ENCODE data around the gene OTX2.

The OTX2 gene

DNA sequence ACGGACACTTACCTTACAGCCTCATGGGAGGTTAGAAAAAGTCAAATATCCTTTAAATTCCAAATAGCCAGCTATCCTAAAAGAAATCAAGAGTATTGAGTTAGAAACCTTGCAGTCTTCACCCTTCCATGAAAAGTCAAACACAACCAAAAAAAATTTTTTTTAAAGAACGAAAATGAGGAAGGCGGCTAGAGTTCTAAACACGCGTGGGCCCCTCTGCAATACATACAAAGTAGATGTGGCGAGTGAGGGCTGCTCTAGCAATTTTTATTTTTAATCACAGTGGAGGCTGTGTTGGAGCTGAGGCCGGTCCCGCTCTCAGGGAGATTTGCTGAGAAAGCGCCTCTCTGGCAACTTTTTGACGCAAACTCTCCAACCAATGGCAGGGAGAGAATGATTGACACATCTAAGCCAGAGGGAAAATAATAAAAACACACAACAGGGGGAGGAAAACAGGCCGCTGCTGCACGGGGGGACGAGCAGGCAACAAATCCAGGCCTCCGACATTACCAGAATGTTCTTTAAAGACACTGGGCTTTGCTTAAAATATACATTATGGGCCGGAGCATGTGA, at the start of gene OTX2:
Gene OTX2 (minus strand): TSS at position 333 of the 573 bp plus-strand sequence. CDS start 5,023 bp downstream, outside the sequence.
- no peak for DNase-seq

DNA sequence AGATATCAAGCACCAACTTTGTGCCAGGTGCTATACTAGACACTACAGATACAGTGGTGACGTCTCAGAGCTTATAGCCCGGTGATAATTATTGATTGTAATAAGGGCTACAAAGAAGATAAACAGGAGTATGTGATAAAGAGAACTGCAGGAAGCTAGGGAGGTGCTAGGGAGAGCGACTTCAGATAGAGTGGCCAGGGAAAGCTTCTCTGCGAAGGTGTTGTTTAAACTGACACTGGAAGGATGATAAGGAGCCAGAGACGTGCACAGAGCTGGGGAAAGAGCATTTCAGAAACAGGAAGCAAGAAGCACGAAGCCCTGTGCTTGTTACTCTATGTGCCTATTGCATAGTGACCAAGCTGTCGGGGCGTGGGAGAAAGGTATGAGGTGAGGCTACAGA, 48.1 kb upstream of the OTX2 start:
- DNase-seq = no peak

DNA sequence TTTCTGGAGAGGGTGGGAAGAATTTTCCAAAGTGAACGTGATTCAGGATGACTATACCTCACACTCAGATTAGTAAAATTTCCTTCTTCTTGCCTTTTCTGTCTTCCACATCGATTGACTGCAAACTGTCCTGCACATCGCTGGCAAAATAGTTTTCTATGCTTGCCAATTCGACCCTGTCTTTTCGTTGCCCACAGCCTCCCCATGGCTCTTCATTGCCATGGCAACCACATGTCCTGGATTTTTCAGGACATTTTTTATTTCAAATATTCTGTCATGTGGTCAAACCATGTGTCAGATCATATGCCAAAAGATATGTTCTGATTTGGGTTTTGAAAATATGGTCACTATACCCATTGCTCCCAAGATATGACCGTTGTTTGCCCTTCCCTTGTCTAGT, 46.9 kb upstream of the OTX2 start:
- no peak for DNase-seq

DNA sequence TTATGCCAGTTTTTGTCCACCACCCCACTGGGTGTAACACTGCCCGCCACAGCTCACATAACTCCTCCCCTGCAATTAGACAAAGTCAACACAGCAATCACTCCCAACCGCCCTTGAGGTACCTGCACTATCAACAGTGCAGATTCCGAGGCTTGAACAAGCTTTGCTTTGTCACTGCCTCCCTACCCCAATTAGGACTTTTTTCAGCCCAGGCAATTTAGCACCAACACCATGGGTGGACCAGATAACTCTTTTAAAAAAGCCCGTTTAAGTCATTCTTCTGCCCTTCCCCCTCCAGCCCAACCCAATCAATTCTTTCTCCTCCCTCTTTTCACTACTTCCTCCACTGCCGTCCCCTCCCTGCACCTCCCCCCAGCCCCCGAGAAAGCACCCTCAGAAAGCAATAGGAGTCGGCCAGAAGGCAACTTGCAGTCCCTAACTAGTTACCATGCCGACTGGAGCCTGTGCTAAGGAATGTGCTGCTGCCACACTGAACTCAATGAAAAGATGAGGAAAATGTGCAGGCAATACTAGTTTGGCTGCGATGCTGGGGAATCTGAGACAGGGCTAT, 45.7 kb upstream of the OTX2 start:
- DNase-seq = no peak

DNA sequence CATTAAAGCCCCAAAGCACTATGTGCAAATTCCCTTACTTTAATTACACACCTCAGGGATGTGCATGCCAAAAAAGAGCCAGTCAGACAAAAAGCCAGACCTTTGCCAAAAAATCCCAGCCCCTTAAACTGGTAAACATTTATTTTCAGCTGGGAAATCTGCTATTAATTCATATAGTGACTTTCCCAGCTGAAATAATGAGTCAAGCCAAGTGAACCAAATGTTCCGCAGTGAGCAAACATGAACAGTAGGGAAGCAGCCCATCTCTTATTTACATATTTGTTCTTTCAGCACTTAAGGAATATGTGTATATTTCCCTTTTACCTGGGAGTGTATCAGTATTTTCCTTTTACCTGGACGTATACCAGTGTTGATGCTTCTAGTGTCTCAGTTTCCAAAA, 44.0 kb upstream of the OTX2 start:
- DNase-seq = no peak

DNA sequence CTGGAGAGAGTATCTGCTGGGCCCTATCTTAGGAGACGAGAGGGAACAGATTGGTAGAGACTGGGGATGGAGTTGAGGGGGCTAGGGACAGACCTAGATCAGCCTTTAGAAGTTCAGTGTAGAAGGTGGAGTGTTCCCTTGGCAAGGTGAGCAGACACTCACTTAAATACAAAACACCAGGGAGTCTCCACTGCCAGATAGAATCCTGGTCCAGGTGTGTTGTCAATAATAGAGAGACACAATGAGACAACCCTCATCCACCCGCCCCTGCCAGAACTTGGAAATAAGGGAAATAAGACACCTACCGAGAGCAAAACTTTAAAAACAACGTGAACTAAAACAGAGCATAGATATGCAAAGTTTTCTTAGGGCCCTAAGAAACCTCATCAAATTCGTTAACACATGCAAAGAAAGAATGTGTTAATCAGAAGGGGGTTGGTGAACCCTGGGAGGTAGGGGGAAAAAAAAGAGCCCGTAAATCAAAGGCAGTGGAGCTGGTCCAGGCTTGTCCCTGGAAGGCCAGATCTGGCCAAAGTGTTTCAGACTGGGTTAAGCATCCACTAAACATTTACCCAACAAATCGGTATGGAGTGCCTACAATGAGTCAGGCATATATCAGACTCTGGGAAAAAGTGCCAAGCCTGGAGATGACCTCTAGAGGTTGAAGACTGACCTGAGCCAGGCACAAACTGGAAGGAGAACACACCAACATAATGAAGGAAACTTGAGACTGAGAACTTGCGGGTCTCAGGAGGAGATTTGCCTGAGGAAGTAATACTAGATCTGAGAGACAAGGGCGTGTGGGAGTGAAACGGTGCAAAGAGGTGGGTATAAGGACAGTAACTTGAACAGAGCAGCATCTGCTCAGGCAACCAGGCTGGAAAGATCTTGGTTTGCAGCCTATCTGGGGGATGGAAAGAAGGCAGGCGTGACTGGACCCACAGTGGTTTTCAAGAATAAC, 37.0 kb upstream of the OTX2 start:
- DNase-seq = no peak

DNA sequence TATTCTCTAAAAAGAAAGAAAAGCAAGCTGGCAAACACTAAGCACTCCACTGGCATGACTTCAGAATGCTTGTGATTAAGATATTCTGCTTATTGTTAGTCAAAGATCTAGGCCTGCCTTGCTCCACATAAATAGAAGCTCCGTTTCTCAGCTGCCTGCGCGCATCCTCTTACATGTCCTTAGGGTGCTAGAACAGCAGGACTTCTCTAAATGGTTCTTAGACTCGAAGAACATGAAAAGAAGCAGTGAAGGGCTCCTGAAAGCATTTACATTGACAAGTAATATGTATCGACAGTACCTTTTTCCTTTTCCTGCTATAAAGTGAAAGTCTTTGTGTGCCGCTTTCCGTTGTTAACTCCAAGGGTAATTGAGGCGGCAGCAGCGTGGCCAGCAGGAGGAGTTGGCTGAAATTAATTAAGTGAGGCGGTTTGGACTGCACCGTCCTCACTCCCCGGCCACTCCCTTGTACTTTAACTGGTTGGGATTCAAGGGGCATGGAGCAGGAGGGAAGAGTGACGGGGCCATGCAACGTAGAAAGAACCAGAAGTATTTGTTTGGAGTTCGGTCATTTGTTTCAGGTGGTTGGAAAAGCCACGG, 34.2 kb upstream of the OTX2 start:
- DNase-seq = no peak

DNA sequence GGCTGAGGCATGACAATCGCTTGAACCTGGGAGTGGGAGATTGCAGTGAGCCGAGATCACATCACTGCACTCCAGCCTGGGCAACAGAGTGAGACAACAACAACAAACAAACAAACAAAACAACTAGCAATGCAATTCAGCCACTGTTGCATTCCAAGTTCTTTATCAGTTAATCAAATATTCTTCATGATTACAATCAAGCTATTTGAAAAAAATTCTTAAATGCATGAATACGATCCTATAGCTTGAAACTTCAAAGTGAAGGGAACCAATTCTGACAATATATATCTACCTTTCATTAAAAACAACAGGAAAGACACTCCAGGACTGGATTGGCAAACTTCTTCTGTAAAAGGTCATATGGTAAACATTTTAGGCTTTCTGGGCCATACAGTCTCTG, 31.3 kb upstream of the OTX2 start:
- no peak for DNase-seq

DNA sequence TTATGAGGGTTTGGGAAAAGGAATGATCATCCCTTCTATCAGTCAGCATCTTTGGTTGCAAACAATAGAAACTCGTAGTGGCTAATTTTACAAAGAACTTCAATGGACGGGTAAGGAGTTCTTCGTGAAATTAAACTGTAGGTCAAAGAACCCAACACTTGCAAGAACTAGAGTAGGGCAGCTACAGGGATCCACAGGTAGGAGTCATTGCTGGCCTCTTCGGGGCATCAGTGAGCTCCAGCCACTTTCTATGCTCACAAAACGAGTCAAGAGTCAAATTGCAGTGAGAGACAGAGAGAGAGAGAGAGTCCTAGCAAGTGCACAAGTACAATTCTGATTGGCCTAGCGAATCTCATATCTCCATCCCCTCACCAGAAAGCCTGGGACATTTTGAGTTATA, 29.9 kb upstream of the OTX2 start:
- DNase-seq = no peak

DNA sequence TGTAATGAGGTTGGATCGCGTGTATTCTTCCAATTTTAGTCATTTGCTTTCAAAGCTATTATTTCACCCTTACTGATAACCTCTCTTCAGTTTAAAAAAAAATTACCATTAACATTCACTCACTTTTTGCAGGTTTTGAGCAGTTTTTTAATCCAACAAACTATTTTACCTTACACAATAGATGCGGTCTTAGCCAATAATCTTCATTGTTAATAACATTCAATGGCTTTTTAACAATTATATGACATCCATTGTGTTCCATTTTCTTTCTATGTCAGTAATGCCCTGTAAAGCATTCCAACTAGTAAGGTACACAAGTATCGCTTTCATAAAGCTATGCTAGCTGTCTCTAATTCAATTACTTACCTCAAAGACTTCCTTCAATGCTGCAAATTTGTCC, 18.9 kb upstream of the OTX2 start:
- no peak for DNase-seq

DNA sequence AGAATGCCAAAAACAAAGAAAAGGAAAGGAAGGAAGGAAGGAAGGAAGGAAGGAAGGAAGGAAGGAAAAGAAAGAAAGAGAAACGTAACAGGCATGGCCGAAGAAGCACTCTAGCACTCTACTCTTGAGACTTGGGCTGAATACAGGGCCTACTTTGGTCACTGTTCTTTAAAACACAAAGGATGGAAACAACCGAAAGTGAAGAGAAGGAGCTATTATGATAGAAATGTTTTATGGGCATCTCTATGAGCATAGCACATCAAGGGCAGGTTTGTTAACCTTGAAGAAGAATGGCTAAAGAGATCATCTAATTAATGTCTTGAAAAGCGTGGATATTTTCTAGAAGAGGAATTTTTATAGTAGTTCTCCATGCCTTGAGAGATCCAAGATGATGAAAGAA, 15.9 kb upstream of the OTX2 start:
- no peak for DNase-seq

DNA sequence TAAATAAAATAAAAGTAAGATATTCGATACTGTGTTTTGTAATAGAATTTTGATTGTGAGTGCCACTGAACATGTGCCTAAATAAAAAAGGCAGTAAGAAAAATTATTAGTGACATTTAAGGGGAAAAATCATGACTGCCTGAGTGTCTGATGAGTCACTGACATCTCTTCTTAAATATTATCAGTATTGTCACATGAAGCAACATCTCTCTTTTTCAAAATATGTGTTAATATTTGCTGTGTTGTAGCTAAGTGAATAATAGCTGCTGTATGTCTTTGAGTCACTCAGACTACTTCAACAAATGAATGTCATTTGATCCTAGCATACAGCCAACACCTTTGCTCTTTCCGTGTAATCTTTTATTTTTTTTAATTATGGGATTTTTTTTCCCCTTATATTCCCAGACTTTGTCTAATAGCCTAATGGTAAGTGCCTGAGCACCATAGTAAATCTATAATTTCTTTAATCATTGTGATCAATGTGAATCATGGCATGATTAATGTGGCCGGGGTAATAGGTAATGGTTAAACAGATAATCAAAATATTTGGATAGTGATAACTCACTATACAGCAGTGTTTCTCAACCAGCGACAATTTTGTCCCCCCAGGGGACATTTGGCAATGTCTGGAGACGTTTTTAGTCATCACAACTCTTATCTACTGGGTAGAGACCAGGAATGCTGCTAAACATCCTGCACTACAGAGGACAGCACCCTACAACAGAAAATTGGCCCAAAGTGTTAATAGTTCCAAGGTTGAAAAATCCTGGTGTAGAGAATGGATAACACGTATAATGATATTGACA, 11.7 kb upstream of the OTX2 start:
- DNase-seq = no peak

DNA sequence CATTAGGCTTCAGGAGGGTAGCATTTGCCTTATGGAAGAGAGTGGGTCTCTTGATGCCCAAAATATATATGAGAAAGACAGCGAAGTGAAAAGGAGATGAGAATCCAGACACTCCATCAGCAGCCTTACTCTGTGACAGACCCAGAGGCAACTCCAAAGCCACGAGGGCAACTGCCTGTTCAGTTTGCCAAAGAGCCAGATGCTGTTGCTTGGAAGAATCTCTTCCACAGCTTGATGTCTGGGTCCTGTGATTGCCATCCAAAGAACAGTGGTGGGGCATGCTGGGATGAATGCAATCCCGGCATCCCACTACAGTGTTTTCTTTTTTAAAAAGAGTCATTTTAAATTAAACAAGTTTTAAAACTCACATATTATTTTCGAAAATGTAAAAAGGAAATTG, 10.9 kb upstream of the OTX2 start:
- no peak for DNase-seq

DNA sequence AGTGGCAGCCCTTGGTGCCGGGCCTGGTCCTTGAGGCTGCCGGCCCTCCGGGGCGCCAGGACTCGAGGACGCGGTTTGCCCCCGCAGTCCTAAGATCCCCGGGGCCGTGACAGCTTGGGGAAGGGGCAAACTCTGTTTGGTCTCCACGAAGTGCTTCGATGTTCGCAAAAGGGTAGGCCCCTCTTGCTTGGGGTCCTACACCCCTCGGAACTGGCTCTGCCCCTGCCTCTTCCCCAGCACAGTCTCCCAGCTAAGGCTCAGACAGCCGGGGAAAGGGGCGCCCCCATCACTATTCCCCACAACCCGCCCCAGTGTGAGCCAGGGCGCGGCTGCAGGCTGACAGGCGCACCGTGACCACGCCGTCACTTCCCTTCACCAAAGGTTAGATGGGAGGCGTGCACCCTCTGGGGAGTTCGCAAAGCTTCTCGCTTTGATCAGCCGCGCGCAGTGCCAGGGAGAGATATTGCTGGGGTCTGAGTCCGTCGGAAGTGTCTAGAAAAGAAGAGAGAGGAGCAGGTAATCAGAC, 7.2 kb upstream of the OTX2 start:
- DNase-seq = no peak

DNA sequence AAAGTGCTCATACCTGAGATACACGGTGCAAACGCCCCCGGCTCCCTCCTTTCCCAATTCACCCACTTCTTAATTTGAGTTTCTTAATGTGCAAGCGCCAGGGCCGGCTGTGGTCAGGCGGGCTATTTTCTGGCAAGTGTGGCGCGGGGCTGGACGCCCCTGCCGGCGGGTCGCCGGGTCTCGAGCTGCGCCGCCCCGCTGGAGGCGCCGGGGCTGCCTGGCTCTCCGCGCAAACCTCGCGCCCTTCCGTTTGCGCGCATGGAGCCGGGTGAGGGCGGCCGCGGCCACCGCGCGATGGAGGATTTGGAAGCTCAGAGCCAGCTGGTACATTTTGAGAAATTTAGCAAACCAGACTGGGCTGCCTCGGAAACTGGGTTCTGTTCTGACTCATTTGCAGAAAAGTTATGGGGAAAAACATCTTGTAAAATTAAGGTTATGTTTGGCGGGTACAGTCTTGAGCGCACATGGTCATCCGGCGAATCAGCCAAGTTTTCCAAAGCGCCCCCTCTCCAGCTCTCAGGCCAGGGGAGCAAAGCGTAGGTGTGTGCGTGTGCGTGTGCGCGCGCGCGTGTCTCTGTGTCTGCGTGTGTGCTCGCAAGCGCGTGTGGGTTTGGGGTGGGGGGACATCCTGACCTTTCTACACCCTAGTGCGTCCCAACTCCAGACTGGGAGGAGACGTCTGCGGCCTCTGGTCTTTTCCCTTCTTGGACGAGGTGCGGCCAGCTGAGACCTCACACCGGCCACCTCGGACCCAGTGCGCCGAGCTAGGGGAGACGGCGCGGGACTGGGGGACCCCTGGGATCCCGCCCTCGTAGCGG, 6.5 kb upstream of the OTX2 start:
- DNase-seq = no peak

DNA sequence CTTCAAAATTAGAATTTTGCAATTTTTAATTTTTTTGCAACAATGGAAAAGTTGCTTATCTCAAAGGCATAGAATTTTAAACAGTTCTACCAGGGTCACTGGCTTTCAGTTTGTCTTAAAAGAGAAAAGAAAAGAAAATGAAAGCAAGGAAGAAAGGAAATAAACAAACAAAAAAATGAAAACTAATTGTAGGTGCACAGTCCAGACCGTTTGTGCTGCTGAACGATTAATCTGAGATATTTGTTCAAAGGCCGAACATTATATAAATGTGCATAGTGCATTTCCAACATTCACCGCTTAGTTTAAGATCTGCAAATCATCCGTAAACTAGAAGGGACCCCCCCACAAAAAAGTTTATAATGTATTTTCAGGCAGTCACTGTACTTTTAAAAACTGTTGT, 5.5 kb upstream of the OTX2 start:
- DNase-seq = no peak

DNA sequence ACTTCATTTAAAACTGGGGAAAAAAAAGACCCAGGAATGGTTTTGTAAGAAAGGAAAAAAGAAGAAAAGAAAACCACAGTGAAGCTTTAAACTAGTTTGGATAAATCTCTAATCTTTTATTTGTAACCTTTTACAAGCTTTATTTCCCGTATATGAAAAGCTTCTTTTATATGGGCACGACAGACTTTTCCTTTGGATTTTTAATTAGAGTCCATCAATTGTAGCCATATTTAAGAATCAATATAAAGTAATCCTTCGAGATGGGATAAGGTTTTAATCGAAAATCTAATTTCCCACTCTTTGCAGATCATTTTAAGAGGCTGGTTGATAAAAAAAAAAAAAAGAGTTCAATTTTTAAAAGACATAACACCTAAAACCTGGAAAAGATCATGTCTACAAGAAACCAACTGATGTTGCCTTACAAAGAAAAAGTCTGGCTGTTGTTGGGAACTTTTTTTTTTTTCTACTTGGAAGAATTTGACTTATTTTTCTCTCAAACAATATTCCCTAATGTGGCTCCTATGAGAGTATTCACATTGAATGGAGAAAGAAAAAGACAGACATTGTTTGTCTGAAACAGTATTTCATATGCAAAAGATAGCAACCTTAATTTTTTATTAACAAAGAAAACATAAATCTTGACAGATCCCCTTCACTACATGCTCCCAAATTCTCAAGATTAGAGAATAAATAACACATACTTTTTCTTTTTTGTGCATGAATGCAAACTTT, 4.9 kb upstream of the OTX2 start:
- DNase-seq = no peak

DNA sequence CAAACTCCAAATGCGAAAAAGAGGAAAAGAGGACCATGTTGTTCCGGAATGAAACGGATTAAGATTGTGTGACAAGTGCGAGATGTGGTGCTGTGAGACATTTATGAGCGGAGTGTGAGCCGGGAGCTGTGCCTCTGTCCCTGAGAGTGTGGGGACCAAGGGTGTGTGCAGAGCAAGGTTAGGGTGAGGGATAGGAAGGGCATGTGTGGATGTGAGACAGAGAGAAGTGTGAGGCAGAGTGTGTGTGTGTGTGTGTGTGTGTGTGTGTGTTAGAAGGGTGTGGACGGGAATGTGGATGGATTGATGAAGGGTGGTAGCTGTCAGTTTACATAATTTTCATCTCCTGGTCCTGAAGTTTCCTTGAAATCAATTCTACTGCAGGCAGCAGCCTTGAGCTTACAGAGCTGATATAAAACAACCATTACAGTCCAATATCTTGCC, 4.3 kb upstream of the OTX2 start:
- no peak for DNase-seq

DNA sequence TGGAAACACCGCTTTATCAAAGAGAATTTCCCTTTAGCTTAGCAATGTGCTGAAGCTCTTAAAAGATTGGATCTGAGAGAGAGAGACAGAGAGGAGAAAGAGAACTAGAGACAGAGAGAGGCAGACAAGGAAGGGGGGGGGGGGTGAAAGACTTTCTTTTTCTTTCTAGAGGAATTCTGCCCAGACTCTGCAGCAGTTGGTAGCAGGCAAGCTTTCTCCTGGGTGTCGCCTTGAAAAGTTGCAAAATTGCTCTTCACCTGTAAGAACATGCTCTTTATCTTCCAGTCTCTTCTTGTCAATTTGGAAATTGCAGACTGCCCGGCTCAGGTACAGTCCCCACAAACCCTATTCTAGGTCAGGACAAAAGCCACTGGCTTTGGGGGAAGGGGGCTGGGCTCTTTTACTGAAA, 2.9 kb upstream of the OTX2 start:
- DNase-seq = no peak

DNA sequence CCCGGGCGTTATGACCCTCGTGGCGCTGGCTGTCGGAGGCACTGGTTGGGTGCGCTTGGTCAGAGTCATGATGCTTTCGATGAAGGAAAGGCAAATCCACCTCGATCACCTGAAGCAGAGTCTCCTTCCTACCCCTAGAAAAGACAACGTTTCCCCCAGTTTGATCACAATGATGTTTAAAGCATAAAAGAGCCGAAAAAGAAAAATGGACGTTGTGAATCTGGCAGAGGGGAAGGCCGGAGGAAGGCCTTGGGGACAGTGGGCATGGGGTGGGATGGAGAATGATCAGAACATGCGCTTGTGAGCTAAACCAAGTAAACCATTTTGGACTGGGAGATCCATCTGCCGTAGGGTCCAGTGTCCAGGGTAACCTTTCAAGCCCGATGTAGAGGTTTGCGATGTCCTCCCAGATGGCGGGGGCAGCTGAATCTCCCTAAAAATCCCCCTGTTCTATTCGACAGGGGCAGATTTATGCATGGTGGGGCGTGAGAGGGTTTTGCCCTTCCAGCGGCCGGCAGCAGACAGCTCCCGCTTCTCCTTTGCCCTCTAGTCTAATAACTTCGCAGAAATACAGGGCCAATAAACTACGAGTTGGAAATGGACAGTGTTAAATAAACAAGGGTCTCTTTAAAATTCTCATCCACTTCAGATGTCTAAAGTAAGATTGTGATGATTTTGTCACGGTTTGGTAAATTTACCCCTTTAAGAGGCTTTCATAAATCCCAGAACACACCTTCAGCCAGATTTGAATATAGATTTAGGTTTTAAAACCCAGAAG, 2.3 kb upstream of the OTX2 start:
- no peak for DNase-seq
